ENCODE measurements around the gene ZNF181. TPM values are rescaled to one million over a fixed set of nuclear protein-coding genes. Genes with fewer than 3 reads are reported as not detected.

ZNF181 gene
- polyA plus RNA-seq, 1 donor = 26.6 TPM

DNA sequence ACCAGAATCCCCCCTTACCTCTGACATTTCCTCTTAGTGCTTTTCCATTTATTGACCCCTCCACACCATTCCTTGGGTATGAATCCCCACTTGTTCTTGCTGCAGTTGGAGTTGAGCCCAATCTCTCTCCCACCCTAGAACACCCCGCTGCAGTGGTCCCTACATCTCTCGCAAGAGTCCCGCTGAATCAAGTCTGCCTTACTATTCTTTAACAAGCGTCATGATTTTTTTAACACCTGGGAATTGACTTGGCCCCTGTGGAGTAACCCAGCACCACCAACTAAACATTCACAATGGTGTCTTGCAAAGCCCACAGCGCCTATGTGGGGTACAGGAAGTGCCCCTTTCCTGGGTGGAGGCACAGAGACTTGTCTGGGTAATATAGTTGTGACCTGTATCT is 52.2 kb downstream of the ZNF181 start:
- Histone ChIP-seq H3K27me3 (ENCODE audit: control insufficient read depth, insufficient read depth, low read length) (no peaks in the 10 kb centered on the region), H3K4me1 (ENCODE audit: control insufficient read depth, insufficient read depth, low read length) (no peaks in the 10 kb centered on the region), H3K36me3 (ENCODE audit: control insufficient read depth, insufficient read depth, low read length) (no peaks in the 10 kb centered on the region), H3K27ac (ENCODE audit: low read length) (no peak overlapping the region), H3K9me3 (ENCODE audit: control insufficient read depth, low read depth, low read length) (no peaks in the 10 kb centered on the region), H3K4me3 (ENCODE audit: low read length) (no peak overlapping the region)
- WGBS (ENCODE audit: insufficient coverage, low lambda C conversion rate) = no CpG with 5 or more reads among the region's 5 CpGs
- DNase-seq = no peak

DNA sequence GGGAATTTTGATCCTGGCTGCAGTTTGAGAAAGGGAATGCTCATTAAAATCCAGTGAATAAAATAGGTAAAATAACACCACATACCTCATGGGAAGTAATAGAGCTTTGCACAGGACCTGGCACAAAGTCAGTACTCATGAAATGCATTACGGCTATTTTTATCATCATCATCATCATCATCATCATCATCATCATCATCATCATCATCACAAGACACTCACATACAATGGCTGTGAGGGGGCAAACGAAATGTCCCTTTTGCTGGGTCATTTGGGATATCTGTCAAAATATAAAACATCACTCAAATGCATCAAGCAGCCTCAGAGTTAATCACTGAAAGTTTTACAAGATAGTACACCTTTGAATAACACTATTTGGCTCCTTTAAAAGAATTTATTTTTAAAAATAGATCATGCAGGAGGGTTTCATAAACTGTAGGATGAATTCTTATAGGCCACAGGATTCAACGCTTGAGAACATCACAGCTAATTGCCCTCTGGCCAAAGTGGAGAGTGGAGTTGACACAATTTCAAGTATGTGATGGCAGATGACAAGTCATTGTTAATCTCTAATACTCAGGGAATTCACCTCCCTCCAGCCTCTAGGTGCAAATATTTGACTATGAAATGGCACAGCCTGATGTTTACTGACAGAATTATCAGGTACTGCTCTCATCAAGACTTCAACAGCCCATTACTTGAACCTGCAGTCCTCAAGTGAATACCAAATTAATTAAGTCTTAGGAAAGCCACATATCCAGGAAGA is 53.2 kb downstream of the ZNF181 start:
- H3K4me1 ChIP-seq (ENCODE audit: control insufficient read depth, insufficient read depth, low read length) = no peaks in the 10 kb centered on the region
- H3K27me3 ChIP-seq (ENCODE audit: control insufficient read depth, insufficient read depth, low read length) = no peaks in the 10 kb centered on the region
- no peak for DNase-seq
- H3K4me3 ChIP-seq (ENCODE audit: low read length) = no peak overlapping the region
- no peak overlapping the region for H3K27ac ChIP-seq (ENCODE audit: low read length)
- H3K9me3 ChIP-seq (ENCODE audit: control insufficient read depth, low read depth, low read length) = no peaks in the 10 kb centered on the region
- 80% methylated on average over 1 of the region's 3 CpGs for WGBS (ENCODE audit: insufficient coverage, low lambda C conversion rate)
- H3K36me3 ChIP-seq (ENCODE audit: control insufficient read depth, insufficient read depth, low read length) = no peaks in the 10 kb centered on the region

DNA sequence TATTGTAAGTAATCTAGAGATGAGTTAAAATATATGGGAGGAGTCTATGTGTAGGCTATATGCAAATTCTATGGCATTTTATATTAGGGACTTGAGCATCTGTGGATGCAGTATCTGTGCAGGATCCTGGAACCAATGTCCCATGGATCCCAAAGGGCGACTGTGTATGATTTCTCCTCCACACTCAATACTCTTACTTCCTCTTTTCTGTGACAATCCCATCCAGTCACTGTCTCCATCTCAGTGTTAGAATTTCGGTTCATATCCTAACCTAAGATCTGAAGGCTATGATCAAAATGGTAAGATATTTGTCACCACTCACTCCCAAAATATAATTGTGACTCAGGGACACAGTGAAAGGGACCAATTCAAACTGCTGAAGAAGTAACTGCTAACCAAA is 54.0 kb downstream of the ZNF181 start:
- WGBS (ENCODE audit: insufficient coverage, low lambda C conversion rate) = no CpG with 5 or more reads among the region's 2 CpGs

DNA sequence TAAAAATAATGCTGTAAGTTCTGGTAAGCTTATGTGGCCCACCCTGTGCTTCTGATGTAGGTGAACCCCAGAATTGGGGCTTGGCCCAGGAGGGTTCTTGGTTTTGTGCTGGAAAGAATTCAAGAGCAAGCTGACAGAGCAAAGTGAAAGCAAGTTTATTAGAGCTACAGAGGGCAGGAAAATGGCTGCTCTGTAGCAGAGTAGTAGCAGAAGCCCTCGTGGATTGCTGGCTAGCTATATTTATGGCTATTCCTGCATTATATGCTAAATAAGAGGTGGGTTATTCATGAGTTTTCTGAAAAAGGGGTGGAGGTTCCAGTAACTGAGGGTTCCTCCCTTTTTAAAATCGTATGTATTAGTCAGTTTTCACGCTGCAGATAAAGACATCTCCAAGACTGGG is 59.5 kb downstream of the ZNF181 start:
- Histone ChIP-seq H3K27me3 (ENCODE audit: control insufficient read depth, insufficient read depth, low read length) (no peaks in the 10 kb centered on the region), H3K36me3 (ENCODE audit: control insufficient read depth, insufficient read depth, low read length) (no peaks in the 10 kb centered on the region), H3K4me3 (ENCODE audit: low read length) (no peak overlapping the region), H3K27ac (ENCODE audit: low read length) (no peak overlapping the region), H3K4me1 (ENCODE audit: control insufficient read depth, insufficient read depth, low read length) (no peaks in the 10 kb centered on the region), H3K9me3 (ENCODE audit: control insufficient read depth, low read depth, low read length) (no peaks in the 10 kb centered on the region)
- WGBS (ENCODE audit: insufficient coverage, low lambda C conversion rate) = no CpG with 5 or more reads among the region's 3 CpGs
- peak in 1 of 2 donors; percentile 6 for DNase-seq

More for the DNA sequence above, 54.0 kb downstream of the ZNF181 start:
- Histone ChIP-seq H3K4me3 (ENCODE audit: low read length) (no peak overlapping the region), H3K4me1 (ENCODE audit: control insufficient read depth, insufficient read depth, low read length) (no peaks in the 10 kb centered on the region), H3K9me3 (ENCODE audit: control insufficient read depth, low read depth, low read length) (no peaks in the 10 kb centered on the region), H3K27me3 (ENCODE audit: control insufficient read depth, insufficient read depth, low read length) (no peaks in the 10 kb centered on the region), H3K27ac (ENCODE audit: low read length) (no peak overlapping the region), H3K36me3 (ENCODE audit: control insufficient read depth, insufficient read depth, low read length) (no peaks in the 10 kb centered on the region)
- no peak for DNase-seq

DNA sequence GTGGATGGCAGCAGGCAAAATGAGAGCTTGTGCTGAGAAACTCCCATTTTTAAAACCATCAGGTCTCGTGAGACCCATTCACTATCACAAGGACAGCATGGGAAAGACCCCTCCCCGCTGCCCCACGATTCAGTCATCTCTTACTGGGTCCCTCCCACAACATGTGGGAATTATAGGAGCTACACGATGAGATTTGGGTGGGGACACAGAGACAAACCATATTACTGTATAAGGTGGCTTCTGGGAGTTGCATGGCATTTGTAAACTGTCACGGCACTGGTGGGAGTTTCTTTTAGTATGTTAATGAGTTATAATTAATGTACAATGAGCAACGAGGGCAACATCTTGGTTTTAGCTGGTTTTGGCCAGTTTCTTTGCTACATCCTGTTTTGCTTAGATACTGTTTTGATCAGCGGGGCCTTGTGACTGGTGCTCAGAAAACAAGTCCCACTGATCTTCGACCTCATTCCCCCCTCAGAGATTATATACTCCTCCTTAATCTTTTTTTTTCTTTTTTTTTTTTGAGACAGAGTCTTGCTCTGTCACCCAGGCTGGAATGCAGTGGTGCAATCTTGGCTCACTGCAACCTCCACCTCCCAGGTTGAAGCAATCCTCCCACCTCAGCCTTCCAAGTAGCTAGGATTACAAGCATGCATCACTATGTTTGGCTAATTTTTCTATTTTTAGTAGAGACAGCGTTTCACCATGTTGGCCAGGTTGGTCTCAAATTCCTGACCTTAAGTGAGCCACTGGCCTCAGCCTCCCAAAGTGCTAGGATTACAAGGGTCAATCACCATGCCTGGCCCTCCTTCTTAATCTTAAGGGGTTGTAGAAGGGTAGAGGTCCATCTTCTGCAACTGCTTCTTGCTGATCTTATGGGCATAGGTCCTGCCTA is 60.3 kb downstream of the ZNF181 start:
- Histone ChIP-seq H3K4me1 (ENCODE audit: control insufficient read depth, insufficient read depth, low read length) (no peaks in the 10 kb centered on the region), H3K9me3 (ENCODE audit: control insufficient read depth, low read depth, low read length) (no peaks in the 10 kb centered on the region), H3K4me3 (ENCODE audit: low read length) (no peak overlapping the region), H3K27ac (ENCODE audit: low read length) (no peak overlapping the region), H3K27me3 (ENCODE audit: control insufficient read depth, insufficient read depth, low read length) (no peaks in the 10 kb centered on the region), H3K36me3 (ENCODE audit: control insufficient read depth, insufficient read depth, low read length) (no peaks in the 10 kb centered on the region)
- DNase-seq = no peak
- 83% methylated on average over 1 of the region's 9 CpGs for WGBS (ENCODE audit: insufficient coverage, low lambda C conversion rate)

Other genes with a start within 250 kb of the ZNF181 start
- gene SCGB2B2, start 57.1 kb upstream of the ZNF181 start, polyA plus RNA-seq = 0.64 TPM
- gene ZNF302, start 56.6 kb upstream of the ZNF181 start, polyA plus RNA-seq = 58.8 TPM
- 11.1 TPM for gene ZNF599, start 39.0 kb downstream of the ZNF181 start, polyA plus RNA-seq
- gene ZNF30, start 192.7 kb downstream of the ZNF181 start, polyA plus RNA-seq = 7.4 TPM
- 5.1 TPM for gene ZNF792, start 230.0 kb downstream of the ZNF181 start, polyA plus RNA-seq